T47D (cell line): Measurements from ENCODE around the gene SPTLC2.
A peak's percentile ranks its signal among the peaks of the same experiment; 100 is the strongest.
"Not testable (repeated sequence)": the region's sequence is repeated elsewhere in the genome, so short reads cannot be mapped to it uniquely, and the experiment has no call there.

Experiments used
- DNase-seq, 2 experiments: peaks; one replicate each; pipeline versions ENCODE4 v3.0.0 to v3.0.0-alpha.2; 2011 to 2012; ENCODE audit warnings: low read depth in 1 of 2, low spot score in 1 of 2
- JUND ChIP-seq: IDR thresholded peaks from 2 replicates; pipeline ENCODE4 v1.6.1; 2012; ENCODE audit warnings: low read depth
- in situ Hi-C: cut with HindIII; loops from 2 replicates; pipeline ENCODE4 v1.10.0; 2016; ENCODE audit warnings: low sequenced_read_pairs, low pct_unique_long_range_greater_than_20kb

Gene SPTLC2, protein sequence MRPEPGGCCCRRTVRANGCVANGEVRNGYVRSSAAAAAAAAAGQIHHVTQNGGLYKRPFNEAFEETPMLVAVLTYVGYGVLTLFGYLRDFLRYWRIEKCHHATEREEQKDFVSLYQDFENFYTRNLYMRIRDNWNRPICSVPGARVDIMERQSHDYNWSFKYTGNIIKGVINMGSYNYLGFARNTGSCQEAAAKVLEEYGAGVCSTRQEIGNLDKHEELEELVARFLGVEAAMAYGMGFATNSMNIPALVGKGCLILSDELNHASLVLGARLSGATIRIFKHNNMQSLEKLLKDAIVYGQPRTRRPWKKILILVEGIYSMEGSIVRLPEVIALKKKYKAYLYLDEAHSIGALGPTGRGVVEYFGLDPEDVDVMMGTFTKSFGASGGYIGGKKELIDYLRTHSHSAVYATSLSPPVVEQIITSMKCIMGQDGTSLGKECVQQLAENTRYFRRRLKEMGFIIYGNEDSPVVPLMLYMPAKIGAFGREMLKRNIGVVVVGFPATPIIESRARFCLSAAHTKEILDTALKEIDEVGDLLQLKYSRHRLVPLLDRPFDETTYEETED

DNA sequence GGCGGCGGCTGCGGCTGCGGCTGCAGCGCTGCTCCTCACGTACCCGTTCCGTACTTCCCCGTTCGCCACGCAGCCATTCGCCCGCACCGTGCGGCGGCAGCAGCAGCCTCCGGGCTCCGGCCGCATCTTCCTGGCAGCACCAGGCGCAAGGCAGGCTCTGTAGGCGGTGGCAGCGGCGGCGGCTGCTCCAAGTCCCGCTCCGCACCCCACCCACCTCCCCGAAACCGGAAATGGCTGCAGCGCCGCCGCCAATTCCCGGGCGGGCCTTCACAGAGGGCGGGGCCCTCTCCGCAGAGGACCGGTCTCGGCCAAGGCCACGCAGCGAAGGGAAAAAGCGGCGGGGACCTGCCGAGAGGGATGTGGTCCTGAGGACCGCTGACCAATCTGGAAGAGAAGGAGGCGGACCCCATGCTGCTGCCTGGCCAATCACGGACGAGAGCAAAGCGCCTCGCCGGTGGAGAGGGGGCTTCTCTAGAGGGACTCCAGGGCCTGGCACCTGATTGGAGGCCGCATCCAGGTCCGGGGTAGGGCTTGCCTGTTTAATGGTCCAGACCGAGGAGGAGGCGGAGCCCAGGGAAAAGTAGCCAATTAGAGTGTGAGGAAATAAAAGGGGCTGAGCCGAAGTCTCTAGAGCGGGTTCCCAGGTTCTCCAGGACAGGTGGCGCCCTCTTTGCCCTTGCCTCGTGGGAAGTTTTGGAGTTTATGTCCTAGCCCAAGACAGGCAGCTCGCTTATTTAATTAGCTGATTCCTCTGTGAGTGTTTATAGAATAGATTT is at the start of gene SPTLC2:
Gene SPTLC2, minus strand, starts transcription at position 184 of the 776 bp plus-strand sequence. Its CDS starts 58 bp downstream, at position 126.
- no peak for TF ChIP-seq JUND
- peak; percentile 97 to 100 for DNase-seq
- in situ Hi-C loops = no loop called here

DNA sequence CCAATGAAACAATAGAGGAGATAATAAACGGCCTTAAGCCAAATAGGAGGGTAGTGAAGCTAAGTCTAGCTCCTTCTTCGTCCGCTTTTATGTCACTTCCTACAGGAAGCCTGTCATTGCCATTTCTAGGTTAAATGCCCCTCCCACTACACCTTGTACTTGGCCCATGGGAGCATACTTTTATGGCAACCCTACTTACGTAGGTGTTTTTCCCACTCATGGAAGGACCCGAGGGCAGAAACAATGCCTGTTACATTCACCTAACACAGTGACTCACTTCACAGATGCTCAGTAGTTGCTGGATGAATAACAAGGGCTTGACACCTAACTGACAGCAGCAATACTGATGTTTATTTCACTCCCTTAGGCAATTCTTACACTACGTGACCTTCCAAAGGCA is 46.9 kb upstream of the SPTLC2 start:
- in situ Hi-C loops = no loop called here
- no peak for TF ChIP-seq JUND
- DNase-seq = no peak

DNA sequence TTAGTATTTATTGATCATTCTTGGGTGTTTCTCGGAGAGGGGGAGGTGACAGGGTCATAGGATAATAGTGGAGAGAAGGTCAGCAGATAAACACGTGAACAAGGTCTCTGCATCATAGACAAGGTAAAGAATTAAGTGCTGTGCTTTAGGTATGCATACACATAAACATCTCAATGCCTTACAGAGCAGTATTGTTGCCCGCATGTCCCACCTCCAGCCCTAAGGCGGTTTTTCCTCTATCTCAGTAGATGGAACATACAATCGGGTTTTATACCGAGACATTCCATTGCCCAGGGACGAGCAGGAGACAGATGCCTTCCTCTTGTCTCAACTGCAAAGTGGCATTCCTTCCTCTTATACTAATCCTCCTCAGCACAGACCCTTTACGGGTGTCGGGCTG is 45.1 kb upstream of the SPTLC2 start:
- in situ Hi-C loops, DNase-seq: not testable (repeated sequence)

DNA sequence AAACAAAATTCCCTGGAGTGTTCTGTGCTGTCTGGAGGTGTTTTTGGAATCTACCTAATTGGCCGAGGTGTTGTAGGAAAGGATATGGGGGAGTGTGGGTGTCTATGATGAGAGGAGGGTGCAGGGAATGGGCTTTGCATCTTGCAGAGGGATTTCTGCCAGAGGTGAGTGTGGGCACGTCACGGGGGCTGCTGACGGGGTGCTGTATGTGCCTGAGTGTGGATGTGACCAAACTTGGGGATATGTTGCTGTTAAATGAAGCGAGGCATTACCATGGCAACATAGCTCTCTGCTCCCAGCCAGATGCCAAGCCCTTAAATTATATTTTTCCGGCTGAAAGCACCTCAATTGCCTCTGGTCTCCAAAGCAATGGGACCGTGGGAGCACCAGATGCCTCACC is 44.3 kb upstream of the SPTLC2 start:
- no peak for DNase-seq
- TF ChIP-seq JUND = no peak
- in situ Hi-C loops = no loop called here

DNA sequence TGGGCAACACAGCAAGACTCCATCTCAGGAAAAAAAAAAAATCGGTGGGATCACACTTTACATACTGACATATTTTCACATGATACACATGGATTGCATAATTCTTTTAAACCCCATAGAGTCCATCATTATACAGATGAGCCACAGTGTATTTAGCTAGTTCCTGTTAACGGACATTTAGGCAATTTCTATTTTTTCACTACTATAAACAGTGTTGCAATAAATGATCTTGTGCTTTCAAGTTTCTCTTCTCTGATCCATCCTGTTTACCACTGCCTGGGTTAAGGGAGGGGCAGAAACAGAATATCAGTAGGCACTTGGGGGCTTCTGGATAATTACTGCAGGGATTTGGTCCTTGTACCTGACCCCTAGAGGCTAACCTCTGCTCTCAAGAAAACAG is 43.4 kb upstream of the SPTLC2 start:
- in situ Hi-C loops = no loop called here
- DNase-seq = no peak
- no peak for TF ChIP-seq JUND

DNA sequence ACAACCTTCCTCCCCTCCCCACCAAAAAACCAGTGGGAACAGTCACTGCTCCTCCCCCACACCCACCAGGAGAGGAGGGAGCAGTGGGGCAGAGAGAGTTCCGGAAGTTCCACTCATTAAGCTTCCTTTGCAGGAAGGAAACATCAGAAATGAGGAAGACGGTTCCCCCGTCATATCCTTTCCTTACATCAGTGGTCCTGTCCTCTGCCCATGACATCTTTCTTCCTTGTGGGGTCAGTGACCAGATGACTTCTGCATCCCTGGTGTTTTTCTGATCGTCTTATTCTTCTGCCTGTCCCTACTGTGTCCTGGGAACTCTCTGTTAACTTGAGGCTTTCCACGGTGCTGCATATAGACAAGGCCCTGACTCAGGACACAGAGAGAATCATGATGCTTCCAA is 40.8 kb upstream of the SPTLC2 start:
- in situ Hi-C loops = no loop called here
- DNase-seq = no peak
- TF ChIP-seq JUND = no peak

DNA sequence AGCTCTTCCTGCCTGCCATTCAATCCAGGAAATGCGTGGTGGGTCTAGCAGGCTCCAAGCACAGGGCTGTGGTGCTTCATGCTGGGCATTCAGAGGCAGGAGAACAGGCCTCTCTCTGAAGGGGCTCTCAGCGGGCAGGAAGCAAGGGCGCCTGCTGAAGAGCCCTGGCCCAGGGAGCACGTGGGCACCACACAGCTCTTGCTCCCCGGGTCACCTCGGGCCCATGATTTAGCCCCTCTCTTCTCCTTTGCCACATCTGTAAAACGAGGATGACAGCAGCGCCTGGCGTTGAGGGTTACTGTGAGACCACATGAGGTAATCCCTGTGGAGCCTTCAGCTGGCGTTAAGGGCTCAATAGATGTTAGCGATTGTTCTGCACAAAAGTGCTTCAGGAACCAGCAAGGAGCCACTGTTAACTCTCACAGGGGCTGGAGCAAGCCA is 37.6 kb upstream of the SPTLC2 start:
- DNase-seq = no peak
- in situ Hi-C loops = no loop called here
- TF ChIP-seq JUND = no peak

DNA sequence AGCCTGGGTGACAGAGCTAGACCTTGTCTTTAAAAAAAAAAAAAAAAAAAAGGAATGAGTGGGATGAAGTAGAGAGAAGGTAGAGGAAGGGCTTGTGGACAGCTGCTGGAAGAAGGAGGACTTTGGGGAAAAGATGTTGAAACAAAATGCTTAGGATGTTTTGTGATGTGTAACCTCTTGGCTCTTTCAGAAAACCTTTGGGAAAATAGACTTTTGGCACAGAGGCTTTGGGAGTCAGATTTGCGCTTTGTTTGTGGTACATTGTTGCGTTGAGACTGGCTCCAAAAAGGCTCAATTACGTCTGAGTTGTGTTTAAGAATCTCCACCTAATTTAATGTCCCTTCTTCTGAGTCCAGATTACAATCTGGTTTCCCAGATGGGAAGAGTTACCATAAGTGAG is 32.9 kb upstream of the SPTLC2 start:
- in situ Hi-C loops = no loop called here
- TF ChIP-seq JUND = no peak
- DNase-seq = no peak

DNA sequence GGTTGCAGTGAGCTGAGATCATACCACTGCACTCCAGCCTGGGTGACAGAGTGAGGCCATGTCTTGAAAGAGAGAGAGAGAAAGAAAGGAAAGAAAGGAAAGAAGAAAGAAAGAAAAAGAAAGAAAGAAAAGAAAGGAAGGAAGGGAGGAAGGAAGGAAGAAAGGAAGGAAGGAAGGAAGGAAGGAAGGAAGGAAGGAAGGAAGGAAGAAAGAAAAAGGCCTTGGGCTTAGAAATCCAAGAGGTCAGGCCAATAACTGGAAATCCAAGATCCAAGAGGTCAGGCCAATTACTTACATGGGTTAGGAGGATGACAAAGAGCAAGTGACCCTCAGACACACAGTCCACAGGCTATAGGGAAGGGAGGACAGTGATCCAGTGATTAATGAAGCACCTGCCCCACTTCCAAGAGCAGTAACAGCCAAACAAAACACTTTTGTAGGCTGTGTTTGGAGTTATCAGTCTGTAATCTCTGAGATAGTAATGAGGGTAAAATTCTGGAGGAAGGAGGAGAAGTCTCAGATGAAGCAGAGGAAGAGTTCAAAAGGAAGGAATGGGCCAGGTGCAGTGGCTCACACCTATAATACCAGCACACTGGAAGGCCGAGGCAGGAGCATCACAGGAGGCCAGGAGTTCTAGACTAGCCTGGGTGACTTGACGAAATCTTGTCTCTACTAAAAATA is 32.2 kb upstream of the SPTLC2 start:
- DNase-seq = no peak
- in situ Hi-C loops = no loop called here
- TF ChIP-seq JUND = no peak

DNA sequence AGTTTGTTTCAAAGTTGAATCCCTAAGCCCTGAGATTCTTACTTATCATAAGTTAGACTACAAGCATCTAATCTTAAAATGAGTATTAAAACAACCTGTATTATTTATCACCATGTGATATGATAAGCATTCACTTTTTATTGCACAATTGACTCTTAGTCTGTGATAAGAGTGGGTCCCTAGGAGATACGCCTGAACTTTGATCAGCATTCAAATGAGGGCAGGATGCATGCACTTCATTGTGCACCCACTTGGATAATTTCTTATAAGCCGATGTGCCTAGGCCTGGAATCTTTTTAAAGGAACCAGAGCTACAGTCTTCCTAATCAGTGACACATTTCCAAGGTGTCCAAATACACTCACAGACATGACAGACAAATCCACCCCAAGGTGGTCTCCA is 31.4 kb upstream of the SPTLC2 start:
- in situ Hi-C loops = no loop called here
- no peak for TF ChIP-seq JUND
- no peak for DNase-seq

DNA sequence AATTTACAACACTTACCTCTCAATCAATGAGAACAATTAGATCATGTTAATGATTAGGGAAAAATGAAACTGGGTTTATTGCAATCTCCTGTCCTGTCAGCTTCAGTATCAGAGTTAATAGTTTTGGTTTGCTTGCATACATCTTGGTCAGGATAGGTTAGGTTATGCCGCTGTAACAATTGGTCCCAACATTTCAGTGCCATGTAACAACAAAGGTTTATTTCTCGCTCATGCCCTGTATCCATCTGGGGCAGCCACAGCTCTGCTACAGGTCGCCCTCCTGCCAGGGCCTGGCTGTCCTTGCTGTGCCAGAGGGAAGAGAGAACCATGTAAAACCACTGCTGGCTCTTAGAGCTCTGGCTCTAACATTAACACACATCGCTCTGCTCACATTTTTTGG is 30.5 kb upstream of the SPTLC2 start:
- no peak for DNase-seq
- in situ Hi-C loops = no loop called here
- TF ChIP-seq JUND = no peak

DNA sequence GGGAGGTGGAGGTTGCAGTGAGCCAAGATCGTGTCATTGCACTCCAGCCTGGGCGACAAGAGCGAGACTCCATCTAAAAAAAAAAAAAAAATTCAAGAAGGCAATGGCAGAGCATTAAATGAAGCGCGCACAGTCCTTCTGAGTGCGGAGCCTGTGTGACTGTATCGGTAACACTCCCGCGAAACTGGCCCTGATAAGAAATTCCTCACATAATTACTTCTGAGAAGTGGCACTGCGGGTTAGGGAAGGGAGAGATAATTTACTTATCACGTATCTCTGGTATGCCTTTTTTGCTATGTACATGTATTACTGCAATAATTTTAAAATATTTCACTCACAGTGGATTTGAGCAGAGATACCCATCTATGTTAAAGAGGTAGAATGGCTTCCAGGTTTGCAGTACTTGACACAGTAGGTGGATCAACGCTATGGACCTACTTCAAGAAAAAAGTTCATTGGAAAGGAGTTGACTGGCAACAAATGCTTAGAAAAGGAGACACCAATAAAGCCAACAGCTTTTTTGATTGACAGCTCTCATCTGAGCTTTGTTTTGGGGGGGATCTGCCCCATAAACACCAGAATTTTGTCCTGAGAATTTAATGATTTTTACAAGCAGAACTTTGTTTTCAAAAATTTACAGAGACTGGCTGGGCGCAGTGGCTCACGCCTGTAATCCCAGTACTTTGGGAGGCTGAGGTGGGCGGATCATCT is 29.2 kb upstream of the SPTLC2 start:
- in situ Hi-C loops = no loop called here
- no peak for DNase-seq
- TF ChIP-seq JUND = no peak
